ENCODE measurements around the gene GTPBP1. TPM values are rescaled to one million over a fixed set of nuclear protein-coding genes. Genes with fewer than 3 reads are reported as not detected.

GTPBP1 gene
- total RNA-seq, 1 donor from 2014 or later, result 44.5 TPM

DNA sequence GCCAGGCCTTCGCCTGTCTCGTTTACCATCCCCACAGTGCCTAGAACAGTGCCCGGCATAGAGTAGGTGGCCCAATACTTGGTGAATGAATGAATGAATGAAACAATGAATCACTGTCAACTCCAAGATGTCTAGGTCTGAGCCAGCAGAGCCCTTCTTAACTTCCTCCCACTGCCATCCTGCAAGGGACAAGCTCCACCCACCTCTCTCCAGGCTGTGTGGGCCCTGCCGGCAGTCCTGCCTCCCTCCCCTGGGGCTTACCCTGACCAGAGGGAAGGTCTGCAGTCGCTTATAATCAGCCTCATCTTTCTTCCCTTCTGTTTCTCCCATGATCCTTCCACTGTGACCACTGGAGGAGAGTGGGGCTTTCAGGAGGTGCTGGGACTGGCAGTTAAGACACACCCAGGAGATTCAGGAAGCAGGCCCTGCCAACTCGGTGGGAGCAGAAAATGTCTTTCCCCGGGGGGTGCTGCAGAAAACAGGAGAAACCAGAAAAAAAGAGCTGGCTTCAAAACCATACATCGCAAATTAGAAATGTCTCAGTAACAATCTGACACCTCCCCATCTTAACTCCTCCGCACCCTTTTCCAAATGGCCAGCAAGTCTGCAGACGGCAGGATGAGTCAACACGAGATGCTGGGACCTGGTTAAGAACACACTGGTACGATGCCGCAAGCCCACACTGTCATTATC lies 76.8 kb downstream of the GTPBP1 start:
- Mint-ChIP-seq H3K4me3 (ENCODE audit: unreplicated experiment) (no peak overlapping the region), H3K9me3 (ENCODE audit: unreplicated experiment) (no peaks in the 10 kb centered on the region), H3K27me3 (ENCODE audit: unreplicated experiment) (peaks cover 11% of the 10 kb centered on the region), H3K27ac (ENCODE audit: unreplicated experiment) (no peak overlapping the region), H3K4me1 (ENCODE audit: unreplicated experiment) (no peaks in the 10 kb centered on the region), H3K36me3 (ENCODE audit: low read depth, unreplicated experiment) (peaks cover 26% of the 10 kb centered on the region)
- no peak for DNase-seq (ENCODE audit: low spot score)
- TF ChIP-seq, protein P1, sequence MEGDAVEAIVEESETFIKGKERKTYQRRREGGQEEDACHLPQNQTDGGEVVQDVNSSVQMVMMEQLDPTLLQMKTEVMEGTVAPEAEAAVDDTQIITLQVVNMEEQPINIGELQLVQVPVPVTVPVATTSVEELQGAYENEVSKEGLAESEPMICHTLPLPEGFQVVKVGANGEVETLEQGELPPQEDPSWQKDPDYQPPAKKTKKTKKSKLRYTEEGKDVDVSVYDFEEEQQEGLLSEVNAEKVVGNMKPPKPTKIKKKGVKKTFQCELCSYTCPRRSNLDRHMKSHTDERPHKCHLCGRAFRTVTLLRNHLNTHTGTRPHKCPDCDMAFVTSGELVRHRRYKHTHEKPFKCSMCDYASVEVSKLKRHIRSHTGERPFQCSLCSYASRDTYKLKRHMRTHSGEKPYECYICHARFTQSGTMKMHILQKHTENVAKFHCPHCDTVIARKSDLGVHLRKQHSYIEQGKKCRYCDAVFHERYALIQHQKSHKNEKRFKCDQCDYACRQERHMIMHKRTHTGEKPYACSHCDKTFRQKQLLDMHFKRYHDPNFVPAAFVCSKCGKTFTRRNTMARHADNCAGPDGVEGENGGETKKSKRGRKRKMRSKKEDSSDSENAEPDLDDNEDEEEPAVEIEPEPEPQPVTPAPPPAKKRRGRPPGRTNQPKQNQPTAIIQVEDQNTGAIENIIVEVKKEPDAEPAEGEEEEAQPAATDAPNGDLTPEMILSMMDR (IDR thresholded peaks at IDR 0.05; ENCODE audit: unreplicated experiment), result no peak

Other genes with a start within 250 kb of the GTPBP1 start
- 3.7 TPM for gene KDELR3, start 237.8 kb upstream of the GTPBP1 start, total RNA-seq (ENCODE audit: unreplicated experiment)
- gene DDX17, start 199.6 kb upstream of the GTPBP1 start, total RNA-seq (ENCODE audit: unreplicated experiment), result 492 TPM
- gene DMC1, start 135.8 kb upstream of the GTPBP1 start, total RNA-seq (ENCODE audit: unreplicated experiment), result 3.5 TPM
- 2.5 TPM for gene FAM227A, start 49.6 kb upstream of the GTPBP1 start, total RNA-seq (ENCODE audit: unreplicated experiment)
- gene CBY1, start 49.3 kb upstream of the GTPBP1 start, total RNA-seq (ENCODE audit: unreplicated experiment), result 29.7 TPM
- 108 TPM for gene TOMM22, start 24.0 kb upstream of the GTPBP1 start, total RNA-seq (ENCODE audit: unreplicated experiment)
- 49.6 TPM for gene JOSD1, start 5.0 kb upstream of the GTPBP1 start, total RNA-seq (ENCODE audit: unreplicated experiment)
- 74.4 TPM for gene SUN2, start 50.1 kb downstream of the GTPBP1 start, total RNA-seq (ENCODE audit: unreplicated experiment)
- gene DNAL4, start 88.2 kb downstream of the GTPBP1 start, total RNA-seq (ENCODE audit: unreplicated experiment), result 20.2 TPM
- gene NPTXR, start 138.1 kb downstream of the GTPBP1 start, total RNA-seq (ENCODE audit: unreplicated experiment), result 0.62 TPM
- 11.0 TPM for gene CBX6, start 166.3 kb downstream of the GTPBP1 start, total RNA-seq (ENCODE audit: unreplicated experiment)

Measured in endothelial cell (in vitro differentiated cells).